Muscle layer of colon (tissue), 2 donors: Measurements from ENCODE around the gene LSG1.
"Not testable (repeated sequence)": the region's sequence is repeated elsewhere in the genome, so short reads cannot be mapped to it uniquely, and the experiment has no call there.

Source experiments
- H3K27ac ChIP-seq: one replicate; pipeline ENCODE4 v1.7.0; 2013; ENCODE audit warnings: low read depth, mild to moderate bottlenecking, low read length, moderate library complexity
- H3K27me3 ChIP-seq, 2 donors: one replicate each; pipeline ENCODE4 v1.7.0; 2013; ENCODE audit warnings: low read length in 2 of 2, mild to moderate bottlenecking in 2 of 2; ENCODE audit not compliant: insufficient read depth in 2 of 2, control insufficient read depth in 1 of 2
- H3K36me3 ChIP-seq: one replicate; pipeline ENCODE4 v1.7.0; 2013; ENCODE audit warnings: mild to moderate bottlenecking, low read length; ENCODE audit not compliant: insufficient read depth
- H3K4me1 ChIP-seq: one replicate; pipeline ENCODE4 v1.7.0; 2013; ENCODE audit warnings: mild to moderate bottlenecking, low read length; ENCODE audit not compliant: insufficient read depth
- H3K4me3 ChIP-seq, 2 donors: one replicate each; pipeline ENCODE4 v1.7.0; 2013; ENCODE audit warnings: low read length in 2 of 2, low read depth in 1 of 2, mild to moderate bottlenecking in 1 of 2, moderate library complexity in 1 of 2
- H3K9ac ChIP-seq: one replicate; pipeline ENCODE4 v1.7.0; 2013; ENCODE audit warnings: low read length
- H3K9me3 ChIP-seq: one replicate; pipeline ENCODE4 v1.7.0; 2013; ENCODE audit warnings: mild to moderate bottlenecking, low read length
- donor health status: abdominal sarcoma.
- donor health status: Adenocarcinoma of cecum.

Gene LSG1

GRCh38 chr3:194640829-194641228 lies 31.2 kb downstream of the LSG1 start:
- Histone ChIP-seq H3K9ac (no peak overlapping the region), H3K27me3 (no peaks in the 10 kb centered on the region), H3K27ac (no peak overlapping the region), H3K36me3 (peaks cover 36% of the 10 kb centered on the region), H3K9me3 (no peaks in the 10 kb centered on the region), H3K4me3 (no peak overlapping the region), H3K4me1 (no peaks in the 10 kb centered on the region)

DNA sequence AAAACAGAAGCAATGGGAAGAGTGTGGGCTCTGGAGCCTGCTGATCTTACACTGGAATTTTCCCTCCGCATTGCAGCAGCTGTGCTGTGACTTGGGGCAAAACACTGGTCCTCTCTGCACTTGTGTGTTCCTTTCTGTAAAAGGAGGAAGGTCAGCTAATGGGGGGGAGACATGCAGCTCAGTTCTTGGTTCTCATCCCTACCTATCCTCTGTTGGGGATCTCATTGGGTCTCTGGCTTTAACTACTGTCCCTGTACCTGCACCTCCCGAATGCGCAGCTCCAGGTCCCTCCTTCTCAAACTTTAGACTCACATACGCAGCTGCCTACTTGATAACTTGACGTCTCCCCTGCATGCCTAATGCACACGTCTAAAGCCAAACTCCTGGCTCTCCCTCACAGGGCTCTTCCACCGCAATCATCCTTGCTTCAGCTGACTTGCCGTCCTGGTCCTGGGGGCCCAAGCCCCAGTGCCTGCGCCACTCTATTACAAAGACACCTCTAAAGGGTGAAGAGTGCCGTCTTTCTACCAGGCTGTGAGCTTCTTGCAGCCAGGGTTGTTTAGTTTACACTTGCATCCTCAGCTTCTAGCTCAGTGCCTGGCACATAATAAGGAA lies 32.9 kb downstream of the LSG1 start:
- no peaks in the 10 kb centered on the region for H3K9me3 ChIP-seq
- H3K4me3 ChIP-seq = no peak overlapping the region
- no peak overlapping the region for H3K9ac ChIP-seq
- no peaks in the 10 kb centered on the region for H3K27me3 ChIP-seq
- H3K27ac ChIP-seq = no peak overlapping the region
- peaks cover 23% of the 10 kb centered on the region for H3K36me3 ChIP-seq
- H3K4me1 ChIP-seq = no peaks in the 10 kb centered on the region

DNA sequence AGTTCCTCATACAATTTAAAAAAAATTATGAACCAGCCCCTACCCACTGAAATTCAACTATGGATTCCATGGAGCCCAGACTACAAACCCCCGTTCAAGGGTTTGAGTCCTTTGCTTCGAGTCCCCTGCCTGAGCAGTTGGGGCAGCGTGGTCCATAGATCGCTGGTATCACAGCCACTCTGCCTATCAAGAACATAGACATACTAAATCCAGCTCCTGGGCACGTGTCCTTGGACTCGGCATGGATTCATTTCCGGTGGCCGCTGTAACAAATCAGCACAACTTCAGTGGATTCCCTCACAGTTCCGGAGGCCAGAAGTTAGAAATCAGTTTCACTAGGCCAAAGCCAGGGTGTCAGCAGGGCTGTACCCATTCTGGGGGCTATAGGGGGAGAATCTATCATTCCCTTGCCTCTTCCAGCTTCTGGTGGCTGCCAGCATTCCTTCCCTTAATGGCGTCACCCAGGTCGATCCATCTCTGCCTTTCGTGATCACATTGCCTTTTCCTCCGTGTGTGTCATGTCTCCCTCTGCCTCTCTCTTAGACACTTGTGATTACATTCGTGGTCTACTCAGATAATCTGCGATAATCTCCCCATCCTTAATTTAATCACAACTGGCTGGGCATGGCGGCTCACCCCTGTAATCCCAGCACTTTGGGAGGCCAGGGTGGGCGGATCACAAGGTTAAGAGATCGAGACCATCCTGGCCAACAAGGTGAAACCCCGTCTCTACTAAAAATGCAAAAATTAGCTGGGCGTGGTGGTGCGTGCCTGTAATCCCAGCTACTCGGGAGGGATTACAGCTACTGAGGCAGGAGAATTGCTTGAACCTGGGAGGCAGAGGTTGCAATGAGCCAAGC lies 34.2 kb downstream of the LSG1 start:
- H3K9ac ChIP-seq = no peak overlapping the region
- H3K27me3 ChIP-seq = no peaks in the 10 kb centered on the region
- no peaks in the 10 kb centered on the region for H3K9me3 ChIP-seq
- peaks cover 19% of the 10 kb centered on the region for H3K36me3 ChIP-seq
- H3K27ac ChIP-seq = no peak overlapping the region
- H3K4me1 ChIP-seq = peaks cover 2% of the 10 kb centered on the region
- no peak overlapping the region for H3K4me3 ChIP-seq

- Histone ChIP-seq H3K36me3 (peaks cover 15% of the 10 kb centered on the region), H3K9ac (no peak overlapping the region), H3K9me3 (no peaks in the 10 kb centered on the region), H3K4me1 (peaks cover 9% of the 10 kb centered on the region), H3K4me3 (no peak overlapping the region), H3K27me3 (no peaks in the 10 kb centered on the region), H3K27ac (no peak overlapping the region)
Measured at GRCh38 chr3:194637066-194637465, 34.9 kb downstream of the LSG1 start.

GRCh38 chr3:194633349-194634004 lies 38.5 kb downstream of the LSG1 start, which contains the start of gene TMEM44:
TMEM44 (minus strand) TSS chr3:194633419; CDS start chr3:194633215, 204 bp downstream.
- Histone ChIP-seq H3K9ac (no peak within 1 kb of the TSS), H3K27me3 (no peaks in the 10 kb centered on the region), H3K9me3 (no peaks in the 10 kb centered on the region), H3K4me1 (peaks cover 9% of the 10 kb centered on the region), H3K27ac (peak within 1 kb of the TSS; percentile 14), H3K4me3 (peak within 1 kb of the TSS; percentile 52 to 70), H3K36me3 (no peaks in the 10 kb centered on the region)

DNA sequence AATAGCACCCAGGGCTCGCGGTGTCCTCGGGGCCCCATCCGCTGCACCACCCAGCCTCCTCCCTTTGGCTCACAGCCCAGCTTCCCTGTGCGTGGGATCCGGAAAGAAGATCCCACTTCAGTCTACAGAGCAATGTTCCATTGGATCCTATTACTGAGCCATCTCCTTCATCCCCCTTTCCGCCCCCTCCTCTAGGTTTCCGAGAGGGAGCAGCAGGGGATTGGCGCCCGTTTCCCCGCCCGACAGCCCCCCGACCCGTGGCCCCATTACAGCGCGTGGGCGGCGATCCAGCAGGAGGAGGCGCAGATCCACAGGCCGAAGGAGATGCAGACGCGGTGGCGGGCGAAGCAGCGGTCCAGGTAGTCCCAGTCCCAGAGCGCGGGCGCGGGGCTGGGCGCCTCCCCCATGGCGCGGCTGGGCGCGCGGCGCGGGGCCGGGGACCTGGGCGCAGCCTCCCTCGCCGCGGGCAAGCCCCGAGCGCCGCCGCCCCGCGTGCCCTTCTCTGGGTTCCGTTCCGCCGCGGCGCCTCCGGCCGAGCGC lies 39.1 kb downstream of the LSG1 start:
- H3K4me1 ChIP-seq = peaks cover 9% of the 10 kb centered on the region
- H3K36me3 ChIP-seq = no peaks in the 10 kb centered on the region
- H3K27me3 ChIP-seq = no peaks in the 10 kb centered on the region
- H3K9ac ChIP-seq = no peak overlapping the region
- H3K27ac ChIP-seq = no peak overlapping the region
- peak overlapping the region; percentile 47 to 49 for H3K4me3 ChIP-seq
- no peaks in the 10 kb centered on the region for H3K9me3 ChIP-seq

- H3K4me3 ChIP-seq = peak overlapping the region; percentile 47 to 49
- H3K27me3 ChIP-seq = no peaks in the 10 kb centered on the region
- H3K9me3 ChIP-seq = no peaks in the 10 kb centered on the region
- no peak overlapping the region for H3K9ac ChIP-seq
- peaks cover 9% of the 10 kb centered on the region for H3K4me1 ChIP-seq
- no peak overlapping the region for H3K27ac ChIP-seq
- H3K36me3 ChIP-seq = no peaks in the 10 kb centered on the region
Measured at GRCh38 chr3:194632226-194632808, 39.7 kb downstream of the LSG1 start.

DNA sequence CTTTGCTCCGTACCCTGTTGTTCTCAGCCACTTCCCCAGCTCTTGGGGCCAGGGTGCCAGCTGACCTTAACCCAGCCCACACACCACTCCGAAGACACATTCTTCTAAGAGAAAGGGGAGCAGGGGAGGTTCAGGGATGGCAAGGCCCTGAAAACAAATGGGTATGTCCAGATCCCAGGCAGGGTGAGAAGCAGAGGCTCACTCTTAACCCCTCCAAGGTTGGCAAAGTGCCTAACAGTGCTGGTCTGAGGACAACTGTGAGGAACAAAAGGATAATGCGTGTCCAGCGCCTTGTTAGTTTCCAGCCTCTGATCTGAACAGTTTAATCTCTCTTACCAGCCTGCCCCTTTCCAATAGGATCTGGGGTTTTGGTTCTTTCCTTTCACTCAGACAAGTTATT lies 40.3 kb downstream of the LSG1 start:
- peaks cover 9% of the 10 kb centered on the region for H3K4me1 ChIP-seq
- H3K4me3 ChIP-seq = no peak overlapping the region
- H3K27ac ChIP-seq = no peak overlapping the region
- no peak overlapping the region for H3K9ac ChIP-seq
- no peaks in the 10 kb centered on the region for H3K9me3 ChIP-seq
- H3K27me3 ChIP-seq = no peaks in the 10 kb centered on the region
- no peaks in the 10 kb centered on the region for H3K36me3 ChIP-seq

- H3K27ac ChIP-seq, H3K27me3 ChIP-seq, H3K4me3 ChIP-seq, H3K4me1 ChIP-seq, H3K9ac ChIP-seq, H3K36me3 ChIP-seq, H3K9me3 ChIP-seq: not testable (repeated sequence)
Measured at GRCh38 chr3:194630681-194631080, 41.3 kb downstream of the LSG1 start.

DNA sequence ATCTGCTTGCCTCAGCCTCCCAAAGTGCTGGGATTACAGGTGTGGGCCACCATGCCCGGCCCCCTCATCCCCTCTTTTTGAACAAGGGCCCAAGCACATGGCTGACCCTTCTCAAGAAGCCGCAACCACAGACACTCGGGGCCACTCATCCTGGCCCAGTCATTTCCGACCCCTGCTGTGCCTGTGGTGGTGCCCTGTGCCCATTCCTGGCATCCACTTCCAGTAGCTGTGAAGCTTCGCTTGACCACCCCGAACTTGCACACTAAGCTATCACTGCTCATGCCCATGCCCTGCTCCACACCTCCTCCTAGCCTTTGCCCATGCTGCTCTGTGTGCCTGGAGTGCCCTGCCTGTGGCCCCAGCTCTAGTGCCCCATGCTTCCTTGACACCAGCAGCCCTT lies 47.0 kb downstream of the LSG1 start:
- H3K4me3 ChIP-seq = no peak overlapping the region
- H3K27ac ChIP-seq = no peak overlapping the region
- H3K36me3 ChIP-seq = peaks cover 4% of the 10 kb centered on the region
- no peaks in the 10 kb centered on the region for H3K9me3 ChIP-seq
- no peaks in the 10 kb centered on the region for H3K27me3 ChIP-seq
- no peaks in the 10 kb centered on the region for H3K4me1 ChIP-seq
- H3K9ac ChIP-seq = no peak overlapping the region
